ENCODE data around the gene GAS2L2.

GAS2L2 gene

GRCh38 chr17:35752945-35753764 is at the start of gene GAS2L2:
Gene GAS2L2 (minus strand): TSS chr17:35753239. CDS start chr17:35752850, 389 bp downstream.
- CTCF ChIA-PET: interaction anchor here (1.2 kb wide), 1 partner anchor 11 kb away, joined by 3 read pairs; no protein-coding TSS in a partner anchor
- POLR2A ChIA-PET: no interaction called here

GRCh38 chr17:35801583-35802224 is 48.7 kb upstream of the GAS2L2 start:
- ChIA-PET POLR2A (no interaction called here), CTCF (interaction anchor here (0.9 to 1.0 kb wide), 2 partner anchors 8 to 38 kb away, joined by 3 to 4 read pairs; no protein-coding TSS in a partner anchor)
- TF ChIP-seq CTCF (IDR thresholded peaks at IDR 0.05; ENCODE audit: control extremely low read depth, extremely low read depth, low read depth, missing control alignments): no peak
- no peak for DNase-seq (ENCODE audit: extremely low spot score)

More at GRCh38 chr17:35752945-35753764, at the start of gene GAS2L2:
- no peak for DNase-seq (ENCODE audit: extremely low spot score)
- TF ChIP-seq CTCF (IDR thresholded peaks at IDR 0.05; ENCODE audit: control extremely low read depth, extremely low read depth, low read depth, missing control alignments): no peak

- DNase-seq (ENCODE audit: extremely low spot score): no peak
- no peak for TF ChIP-seq CTCF (IDR thresholded peaks at IDR 0.05; ENCODE audit: control extremely low read depth, extremely low read depth, low read depth, missing control alignments)
- POLR2A ChIA-PET: no interaction called here
- CTCF ChIA-PET: interaction anchor here (0.7 to 1.8 kb wide), 3 partner anchors 9 to 36 kb away, joined by 3 to 7 read pairs (median 5); partner anchors contain the start of gene TAF15
These were observed 46.9 kb upstream of the GAS2L2 start for GRCh38 chr17:35799942-35800341.

GRCh38 chr17:35797918-35798317 is 44.9 kb upstream of the GAS2L2 start:
- POLR2A ChIA-PET: no interaction called here
- DNase-seq (ENCODE audit: extremely low spot score): no peak
- CTCF ChIA-PET: interaction anchor here (1.0 to 2.7 kb wide), 3 partner anchors 11 to 34 kb away, joined by 3 to 19 read pairs (median 4); partner anchors contain the start of gene TAF15
- TF ChIP-seq CTCF (IDR thresholded peaks at IDR 0.05; ENCODE audit: control extremely low read depth, extremely low read depth, low read depth, missing control alignments): no peak

GRCh38 chr17:35797370-35797769 is 44.3 kb upstream of the GAS2L2 start:
- no peak for DNase-seq (ENCODE audit: extremely low spot score)
- ChIA-PET POLR2A (no interaction called here), CTCF (interaction anchor here (1.0 to 3.9 kb wide), 7 partner anchors 8 to 36 kb away, joined by 3 to 19 read pairs (median 5); partner anchors contain the start of genes C17orf50 and TAF15)
- no peak for TF ChIP-seq CTCF (IDR thresholded peaks at IDR 0.05; ENCODE audit: control extremely low read depth, extremely low read depth, low read depth, missing control alignments)

GRCh38 chr17:35796942-35797341 is 43.9 kb upstream of the GAS2L2 start:
- TF ChIP-seq CTCF (IDR thresholded peaks at IDR 0.05; ENCODE audit: control extremely low read depth, extremely low read depth, low read depth, missing control alignments): no peak
- CTCF ChIA-PET: interaction anchor here (1.2 to 3.9 kb wide), 5 partner anchors 8 to 36 kb away, joined by 4 to 19 read pairs (median 9); partner anchors contain the start of genes C17orf50 and TAF15
- DNase-seq (ENCODE audit: extremely low spot score): no peak
- POLR2A ChIA-PET: no interaction called here

Measured in GM10248 (cell line).